ENCODE results near the gene IFI27L1.
A peak's percentile ranks its signal among the peaks of the same experiment; 100 is the strongest.

The IFI27L1 gene

GRCh38 chr14:94129758-94130414 lies 48.8 kb downstream of the IFI27L1 start:
- peak in 37 of 56 donors; percentile 8 to 75 (median 35) for DNase-seq

DNA sequence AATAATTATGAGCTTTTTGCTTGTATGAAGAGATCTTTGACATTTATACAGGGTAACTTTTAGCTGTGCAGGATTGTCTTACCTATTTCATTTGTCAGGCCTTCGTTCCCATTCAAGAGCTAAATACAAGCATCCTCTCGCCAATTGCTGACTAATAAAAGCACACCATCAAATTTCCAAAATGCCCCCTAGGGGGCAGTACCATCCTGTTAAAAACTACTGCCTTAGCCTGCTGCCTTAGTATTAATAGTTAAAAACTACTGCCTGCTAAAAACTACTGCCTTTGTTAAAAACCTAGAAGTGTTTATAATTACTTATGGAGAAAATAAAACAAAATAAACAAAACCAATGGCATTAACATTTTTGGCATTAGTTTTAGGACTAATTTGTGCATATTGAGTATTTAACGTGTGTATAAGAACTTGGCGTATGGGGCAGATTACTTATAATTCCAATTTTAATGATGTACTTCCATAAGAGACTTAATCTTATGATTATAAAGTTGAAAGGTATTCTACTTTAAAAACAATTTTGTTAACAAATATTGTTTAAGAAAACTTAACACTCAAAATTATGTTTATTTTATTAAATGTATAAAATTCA lies 51.3 kb downstream of the IFI27L1 start:
- DNase-seq = peak in 38 of 56 donors; percentile 2 to 86 (median 35)

- no peak for DNase-seq
Observed at GRCh38 chr14:94135476-94135875, 54.4 kb downstream of the IFI27L1 start.

- peak in 54 of 56 donors; percentile 8 to 94 (median 75) for DNase-seq
Observed at GRCh38 chr14:94136575-94137331, 55.6 kb downstream of the IFI27L1 start.

GRCh38 chr14:94138251-94138650 lies 57.1 kb downstream of the IFI27L1 start:
- DNase-seq = no peak

GRCh38 chr14:94139006-94139405 lies 57.9 kb downstream of the IFI27L1 start:
- no peak for DNase-seq

- DNase-seq = no peak
Observed at GRCh38 chr14:94139421-94139820, 58.3 kb downstream of the IFI27L1 start.

- DNase-seq = no peak
Observed at GRCh38 chr14:94142247-94142646, 61.1 kb downstream of the IFI27L1 start.

DNA sequence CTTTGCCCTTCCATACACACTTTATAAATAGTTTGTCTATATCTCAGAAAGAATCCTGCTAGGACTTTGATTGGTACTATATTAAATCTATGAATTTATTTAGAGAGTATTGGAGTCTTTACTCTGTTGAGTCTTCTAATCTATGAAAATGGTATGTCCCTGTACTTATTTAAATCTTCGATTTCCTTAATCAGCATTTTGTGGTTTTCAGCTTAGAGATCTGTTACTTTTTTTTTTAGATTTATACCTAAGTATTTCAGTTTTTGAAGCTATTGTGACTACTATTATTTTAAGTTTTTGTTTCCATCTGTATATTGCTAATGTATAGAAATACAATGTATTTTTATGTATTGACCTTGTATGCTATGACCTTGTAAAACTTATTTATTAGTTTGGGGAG lies 61.7 kb downstream of the IFI27L1 start:
- DNase-seq = no peak

GRCh38 chr14:94143239-94143638 lies 62.1 kb downstream of the IFI27L1 start:
- DNase-seq = no peak

DNA sequence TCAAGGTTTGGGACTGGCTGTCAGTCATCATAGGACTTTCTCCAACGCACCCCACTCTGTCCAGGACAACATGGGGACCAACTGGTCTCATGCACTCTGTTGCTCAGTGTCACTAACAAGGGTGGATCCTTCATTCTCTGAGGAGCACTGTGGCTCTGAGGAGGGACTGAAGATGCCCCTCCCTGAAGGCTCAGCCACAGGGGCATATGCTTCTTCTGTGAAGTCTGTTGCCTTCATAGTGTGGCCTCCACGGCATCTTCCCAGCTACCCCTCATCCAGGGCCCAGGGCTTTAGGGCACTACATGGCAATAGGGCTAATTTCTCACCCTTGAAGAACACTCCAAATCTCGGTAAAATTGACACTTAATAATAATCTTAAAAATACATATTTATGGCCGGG lies 62.6 kb downstream of the IFI27L1 start:
- no peak for DNase-seq

GRCh38 chr14:94144765-94145164 lies 63.7 kb downstream of the IFI27L1 start:
- no peak for DNase-seq

DNA sequence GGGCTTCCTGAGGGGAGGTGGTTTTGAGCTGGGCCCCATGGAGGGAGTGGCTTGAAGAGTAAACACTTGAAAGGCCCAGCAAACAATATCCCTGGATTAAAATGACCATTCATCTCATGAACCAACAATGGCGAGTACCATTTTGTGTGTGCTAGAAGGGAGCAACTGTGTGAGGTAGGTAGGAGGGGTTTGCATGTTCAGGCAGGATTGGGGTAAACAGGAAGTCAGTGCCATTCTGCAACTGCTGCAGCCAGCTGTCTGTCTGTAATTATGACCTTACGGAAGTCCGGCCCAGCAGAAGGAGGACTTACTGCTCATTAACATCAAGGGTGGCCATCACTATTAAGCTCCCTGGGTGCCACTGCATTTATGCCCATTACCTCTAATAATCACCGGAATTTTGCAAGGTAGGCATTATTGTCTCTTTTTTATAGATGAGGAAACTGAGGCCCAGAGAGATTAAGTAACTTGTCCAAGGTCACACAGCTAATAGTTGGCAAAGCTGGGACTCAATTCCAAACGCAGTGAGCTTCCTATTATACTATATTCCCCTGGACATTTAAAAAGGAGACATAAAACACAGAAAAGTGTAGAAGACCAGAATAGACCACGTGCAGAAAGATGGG lies 64.9 kb downstream of the IFI27L1 start:
- DNase-seq = no peak
